HepG2 (cell line): ENCODE results near the gene FAM118A.

Experiments
- ELF1 ChIP-seq: sonication (generic); formaldehyde crosslinking; IDR thresholded peaks from 2 replicates; pipeline ENCODE4 v1.4.0; 2020; ENCODE audit warnings: missing genetic modification reagents
- HMG20B ChIP-seq: conservative IDR thresholded peaks from 2 replicates; pipeline ENCODE4 v1.6.1; 2016; ENCODE audit warnings: missing genetic modification reagents, missing compliant biosample characterization
- KAT2B ChIP-seq: fragments of 150-350 bp; IDR thresholded peaks from 2 replicates; pipeline ENCODE4 v1.6.1; 2014; ENCODE audit warnings: low read depth, low read length, borderline replicate concordance
- MED13 ChIP-seq: sonication (generic); formaldehyde crosslinking; IDR thresholded peaks from 2 replicates; pipeline ENCODE4 v1.5.0; 2020; ENCODE audit warnings: missing genetic modification reagents
- MEIS1 ChIP-seq: sonication (generic); formaldehyde crosslinking; IDR thresholded peaks from 2 replicates; pipeline ENCODE4 v1.9.0; 2021; ENCODE audit warnings: mild to moderate bottlenecking, missing genetic modification reagents, moderate library complexity, borderline replicate concordance
- NRL ChIP-seq: sonication (generic); formaldehyde crosslinking; IDR thresholded peaks from 2 replicates; pipeline ENCODE4 v1.5.0; 2020; ENCODE audit warnings: missing genetic modification reagents, mild to moderate bottlenecking, moderate library complexity, borderline replicate concordance
- POLR2A ChIP-seq, 2 experiments: IDR thresholded peaks; 2 replicates each; pipeline ENCODE4 v1.6.1; 2011; ENCODE audit warnings: low read depth in 2 of 2, low read length in 2 of 2, mild to moderate bottlenecking in 1 of 2, moderate library complexity in 1 of 2; ENCODE audit not compliant: insufficient read depth in 1 of 2
- SP4 ChIP-seq: sonication (generic); formaldehyde crosslinking; IDR thresholded peaks from 2 replicates; pipeline ENCODE4 v1.8.1; 2023; ENCODE audit warnings: mild to moderate bottlenecking, missing genetic modification reagents
- ZNF33A ChIP-seq: sonication (generic); formaldehyde crosslinking; IDR thresholded peaks from 2 replicates; pipeline ENCODE4 v1.5.1; 2020; ENCODE audit warnings: missing genetic modification reagents, mild to moderate bottlenecking, moderate library complexity, borderline replicate concordance
- ZNF782 ChIP-seq: sonication (generic); formaldehyde crosslinking; IDR thresholded peaks from 2 replicates; pipeline ENCODE4 v1.4.0; 2020; ENCODE audit warnings: missing genetic modification reagents, mild to moderate bottlenecking, borderline replicate concordance
- TF ChIP-seq, protein P1 (sequence below): IDR thresholded peaks from 2 replicates; pipeline ENCODE4 v1.6.1; 2016; ENCODE audit warnings: low read depth
- TF ChIP-seq, protein P2 (sequence below): sonication (generic); formaldehyde crosslinking; IDR thresholded peaks from 2 replicates; pipeline ENCODE4 v1.4.0; 2020; ENCODE audit warnings: missing genetic modification reagents, borderline replicate concordance
- TF ChIP-seq, protein P3 (sequence below): sonication (generic); formaldehyde crosslinking; IDR thresholded peaks from 2 replicates; pipeline ENCODE4 v1.5.0; 2020; ENCODE audit warnings: mild to moderate bottlenecking, missing genetic modification reagents, moderate library complexity

DNA sequence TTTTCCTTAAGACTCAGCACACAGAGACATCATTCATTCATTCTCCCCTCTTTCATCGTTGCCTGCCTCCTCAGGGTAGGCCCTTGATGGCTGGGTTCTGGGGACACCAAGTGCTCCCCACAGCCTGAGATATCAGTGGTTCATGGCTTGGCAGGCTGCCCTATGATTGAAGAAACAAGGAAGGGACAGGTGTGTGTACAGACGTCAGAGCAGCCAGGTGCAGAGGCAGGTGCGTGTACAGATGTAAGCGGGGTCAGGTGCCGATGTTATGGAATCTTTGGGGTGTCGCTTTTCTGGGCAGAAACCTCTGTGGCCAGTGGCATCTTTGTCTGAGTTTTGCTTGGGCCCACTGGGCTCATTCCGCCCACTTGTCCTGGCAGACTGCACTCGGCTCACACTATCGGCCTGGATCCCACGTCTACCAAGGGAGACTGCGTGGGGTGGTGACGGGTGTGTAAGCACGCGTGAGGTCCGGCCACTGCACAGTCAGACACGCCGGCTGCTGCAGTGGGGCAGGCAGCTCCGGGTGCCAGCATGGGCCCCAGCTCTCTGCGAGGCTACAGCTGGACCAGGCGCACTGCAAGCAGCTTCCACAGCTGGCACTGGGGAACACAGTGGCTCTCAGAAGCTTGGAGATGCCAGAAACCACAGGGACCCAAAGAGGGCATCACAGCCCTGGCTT, 48.2 kb upstream of the FAM118A start:
- TF ChIP-seq, protein P1, sequence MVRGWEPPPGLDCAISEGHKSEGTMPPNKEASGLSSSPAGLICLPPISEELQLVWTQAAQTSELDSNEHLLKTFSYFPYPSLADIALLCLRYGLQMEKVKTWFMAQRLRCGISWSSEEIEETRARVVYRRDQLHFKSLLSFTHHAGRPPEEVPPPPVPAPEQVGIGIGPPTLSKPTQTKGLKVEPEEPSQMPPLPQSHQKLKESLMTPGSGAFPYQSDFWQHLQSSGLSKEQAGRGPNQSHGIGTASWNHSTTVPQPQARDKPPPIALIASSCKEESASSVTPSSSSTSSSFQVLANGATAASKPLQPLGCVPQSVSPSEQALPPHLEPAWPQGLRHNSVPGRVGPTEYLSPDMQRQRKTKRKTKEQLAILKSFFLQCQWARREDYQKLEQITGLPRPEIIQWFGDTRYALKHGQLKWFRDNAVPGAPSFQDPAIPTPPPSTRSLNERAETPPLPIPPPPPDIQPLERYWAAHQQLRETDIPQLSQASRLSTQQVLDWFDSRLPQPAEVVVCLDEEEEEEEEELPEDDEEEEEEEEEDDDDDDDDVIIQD (CRISPR knock-in tag), result no peak
- TF ChIP-seq MEIS1 (CRISPR knock-in tag), result no peak
- TF ChIP-seq ZNF782 (CRISPR knock-in tag), result no peak
- TF ChIP-seq, protein P2, sequence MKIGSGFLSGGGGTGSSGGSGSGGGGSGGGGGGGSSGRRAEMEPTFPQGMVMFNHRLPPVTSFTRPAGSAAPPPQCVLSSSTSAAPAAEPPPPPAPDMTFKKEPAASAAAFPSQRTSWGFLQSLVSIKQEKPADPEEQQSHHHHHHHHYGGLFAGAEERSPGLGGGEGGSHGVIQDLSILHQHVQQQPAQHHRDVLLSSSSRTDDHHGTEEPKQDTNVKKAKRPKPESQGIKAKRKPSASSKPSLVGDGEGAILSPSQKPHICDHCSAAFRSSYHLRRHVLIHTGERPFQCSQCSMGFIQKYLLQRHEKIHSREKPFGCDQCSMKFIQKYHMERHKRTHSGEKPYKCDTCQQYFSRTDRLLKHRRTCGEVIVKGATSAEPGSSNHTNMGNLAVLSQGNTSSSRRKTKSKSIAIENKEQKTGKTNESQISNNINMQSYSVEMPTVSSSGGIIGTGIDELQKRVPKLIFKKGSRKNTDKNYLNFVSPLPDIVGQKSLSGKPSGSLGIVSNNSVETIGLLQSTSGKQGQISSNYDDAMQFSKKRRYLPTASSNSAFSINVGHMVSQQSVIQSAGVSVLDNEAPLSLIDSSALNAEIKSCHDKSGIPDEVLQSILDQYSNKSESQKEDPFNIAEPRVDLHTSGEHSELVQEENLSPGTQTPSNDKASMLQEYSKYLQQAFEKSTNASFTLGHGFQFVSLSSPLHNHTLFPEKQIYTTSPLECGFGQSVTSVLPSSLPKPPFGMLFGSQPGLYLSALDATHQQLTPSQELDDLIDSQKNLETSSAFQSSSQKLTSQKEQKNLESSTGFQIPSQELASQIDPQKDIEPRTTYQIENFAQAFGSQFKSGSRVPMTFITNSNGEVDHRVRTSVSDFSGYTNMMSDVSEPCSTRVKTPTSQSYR (CRISPR knock-in tag), result no peak
- no peak for TF ChIP-seq HMG20B (CRISPR knock-in tag)
- no peak for TF ChIP-seq SP4 (CRISPR knock-in tag)
- TF ChIP-seq KAT2B, result no peak
- TF ChIP-seq MED13 (CRISPR knock-in tag), result no peak
- TF ChIP-seq POLR2A (IDR thresholded peaks at IDR 0.05; ENCODE audit: insufficient read depth in 1 of 2, low read depth in 2 of 2, low read length in 2 of 2), result no peak
- TF ChIP-seq NRL (CRISPR knock-in tag), result no peak
- no peak for TF ChIP-seq ELF1 (CRISPR knock-in tag)
- TF ChIP-seq ZNF33A (CRISPR knock-in tag), result no peak
- TF ChIP-seq, protein P3, sequence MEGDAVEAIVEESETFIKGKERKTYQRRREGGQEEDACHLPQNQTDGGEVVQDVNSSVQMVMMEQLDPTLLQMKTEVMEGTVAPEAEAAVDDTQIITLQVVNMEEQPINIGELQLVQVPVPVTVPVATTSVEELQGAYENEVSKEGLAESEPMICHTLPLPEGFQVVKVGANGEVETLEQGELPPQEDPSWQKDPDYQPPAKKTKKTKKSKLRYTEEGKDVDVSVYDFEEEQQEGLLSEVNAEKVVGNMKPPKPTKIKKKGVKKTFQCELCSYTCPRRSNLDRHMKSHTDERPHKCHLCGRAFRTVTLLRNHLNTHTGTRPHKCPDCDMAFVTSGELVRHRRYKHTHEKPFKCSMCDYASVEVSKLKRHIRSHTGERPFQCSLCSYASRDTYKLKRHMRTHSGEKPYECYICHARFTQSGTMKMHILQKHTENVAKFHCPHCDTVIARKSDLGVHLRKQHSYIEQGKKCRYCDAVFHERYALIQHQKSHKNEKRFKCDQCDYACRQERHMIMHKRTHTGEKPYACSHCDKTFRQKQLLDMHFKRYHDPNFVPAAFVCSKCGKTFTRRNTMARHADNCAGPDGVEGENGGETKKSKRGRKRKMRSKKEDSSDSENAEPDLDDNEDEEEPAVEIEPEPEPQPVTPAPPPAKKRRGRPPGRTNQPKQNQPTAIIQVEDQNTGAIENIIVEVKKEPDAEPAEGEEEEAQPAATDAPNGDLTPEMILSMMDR, result no peak
